ENCODE results near the gene CAMK2A. TPM values are rescaled to one million over a fixed set of nuclear protein-coding genes. Genes with fewer than 3 reads are reported as not detected.

CAMK2A gene
- total and polyA plus RNA-seq, 2 experiments from 2014 or later, result 11.8 to 47.7 TPM

DNA sequence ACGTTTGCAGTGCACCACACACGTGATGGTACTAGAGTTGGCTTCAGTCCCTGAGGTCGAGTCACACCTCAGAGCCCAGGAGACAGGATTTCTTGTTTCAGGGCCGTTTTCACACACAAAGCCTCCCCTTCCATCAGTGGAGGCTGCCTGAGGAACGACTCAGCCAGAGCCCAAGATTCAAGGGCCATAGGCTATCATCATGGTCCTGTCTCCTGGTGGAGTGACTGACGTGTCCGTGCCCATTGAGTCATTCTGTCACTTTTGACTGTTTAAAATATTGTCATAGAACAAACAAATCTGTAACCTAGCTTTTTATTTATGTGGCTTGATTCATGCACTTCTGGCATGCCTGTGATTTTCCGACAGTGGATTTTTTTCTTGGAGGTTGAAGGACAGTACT lies 28.3 kb downstream of the CAMK2A start:
- Histone ChIP-seq H3K27ac (no peak overlapping the region), H3K36me3 (no peaks in the 10 kb centered on the region), H3K4me3 (no peak overlapping the region), H3K4me1 (ENCODE audit: low read depth) (peaks cover 24% of the 10 kb centered on the region), H3K27me3 (no peaks in the 10 kb centered on the region), H3K9me3 (ENCODE audit: low read depth) (no peaks in the 10 kb centered on the region)
- DNase-seq (ENCODE audit: low read depth in 1 of 2, low spot score in 1 of 2), result no peak
- TF ChIP-seq, protein P1, sequence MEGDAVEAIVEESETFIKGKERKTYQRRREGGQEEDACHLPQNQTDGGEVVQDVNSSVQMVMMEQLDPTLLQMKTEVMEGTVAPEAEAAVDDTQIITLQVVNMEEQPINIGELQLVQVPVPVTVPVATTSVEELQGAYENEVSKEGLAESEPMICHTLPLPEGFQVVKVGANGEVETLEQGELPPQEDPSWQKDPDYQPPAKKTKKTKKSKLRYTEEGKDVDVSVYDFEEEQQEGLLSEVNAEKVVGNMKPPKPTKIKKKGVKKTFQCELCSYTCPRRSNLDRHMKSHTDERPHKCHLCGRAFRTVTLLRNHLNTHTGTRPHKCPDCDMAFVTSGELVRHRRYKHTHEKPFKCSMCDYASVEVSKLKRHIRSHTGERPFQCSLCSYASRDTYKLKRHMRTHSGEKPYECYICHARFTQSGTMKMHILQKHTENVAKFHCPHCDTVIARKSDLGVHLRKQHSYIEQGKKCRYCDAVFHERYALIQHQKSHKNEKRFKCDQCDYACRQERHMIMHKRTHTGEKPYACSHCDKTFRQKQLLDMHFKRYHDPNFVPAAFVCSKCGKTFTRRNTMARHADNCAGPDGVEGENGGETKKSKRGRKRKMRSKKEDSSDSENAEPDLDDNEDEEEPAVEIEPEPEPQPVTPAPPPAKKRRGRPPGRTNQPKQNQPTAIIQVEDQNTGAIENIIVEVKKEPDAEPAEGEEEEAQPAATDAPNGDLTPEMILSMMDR (IDR thresholded peaks at IDR 0.05; ENCODE audit: low read depth, low read length), result no peak

DNA sequence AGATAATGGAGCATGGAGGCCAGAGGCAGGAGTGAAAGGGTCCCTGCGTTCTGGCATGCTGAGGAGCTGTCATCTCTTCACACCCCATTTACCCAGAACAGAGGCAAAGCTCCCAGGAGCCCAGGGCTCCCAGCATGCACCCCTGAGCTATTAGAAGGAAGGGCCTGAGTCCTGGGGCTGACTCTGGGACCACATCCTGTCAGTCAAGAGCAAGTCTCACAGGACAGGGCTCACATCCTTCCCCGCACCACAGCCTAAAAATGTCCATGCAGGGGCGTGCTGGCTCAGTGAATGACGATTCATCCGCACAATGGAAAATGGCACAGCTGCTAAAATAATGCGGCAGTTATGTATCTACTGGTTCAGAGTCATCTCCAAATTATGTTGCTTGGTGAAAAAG lies 31.4 kb downstream of the CAMK2A start:
- Histone ChIP-seq H3K9me3 (ENCODE audit: low read depth) (no peaks in the 10 kb centered on the region), H3K4me3 (no peak overlapping the region), H3K36me3 (no peaks in the 10 kb centered on the region), H3K4me1 (ENCODE audit: low read depth) (peaks cover 32% of the 10 kb centered on the region), H3K27me3 (no peaks in the 10 kb centered on the region), H3K27ac (peak overlapping the region; percentile 22)
- TF ChIP-seq, protein P1 (IDR thresholded peaks at IDR 0.05; ENCODE audit: low read depth, low read length), result no peak
- no peak for DNase-seq (ENCODE audit: low read depth in 1 of 2, low spot score in 1 of 2)

DNA sequence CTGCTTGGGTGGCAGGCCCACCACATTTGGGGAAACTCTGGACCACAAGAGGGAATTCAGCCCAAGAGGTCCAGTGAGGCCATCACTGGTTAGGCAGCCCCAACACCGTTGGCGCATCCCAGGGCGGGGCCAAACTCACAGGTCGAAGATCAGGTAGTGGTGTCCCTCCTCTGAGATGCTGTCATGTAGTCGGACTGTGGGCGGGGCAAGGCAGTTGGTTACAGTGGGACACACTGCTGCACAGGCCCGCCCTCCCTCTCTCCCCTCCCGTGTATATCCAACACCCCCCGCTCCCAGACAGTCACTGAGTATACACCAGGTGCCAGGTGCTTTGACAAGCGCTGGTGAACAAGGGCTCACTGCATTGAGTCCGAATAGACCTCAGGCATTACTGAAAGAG lies 32.1 kb downstream of the CAMK2A start:
- TF ChIP-seq, protein P1 (IDR thresholded peaks at IDR 0.05; ENCODE audit: low read depth, low read length), result no peak
- Histone ChIP-seq H3K4me3 (no peak overlapping the region), H3K9me3 (ENCODE audit: low read depth) (no peaks in the 10 kb centered on the region), H3K36me3 (no peaks in the 10 kb centered on the region), H3K27ac (no peak overlapping the region), H3K4me1 (ENCODE audit: low read depth) (peaks cover 38% of the 10 kb centered on the region), H3K27me3 (no peaks in the 10 kb centered on the region)
- no peak for DNase-seq (ENCODE audit: low read depth in 1 of 2, low spot score in 1 of 2)

DNA sequence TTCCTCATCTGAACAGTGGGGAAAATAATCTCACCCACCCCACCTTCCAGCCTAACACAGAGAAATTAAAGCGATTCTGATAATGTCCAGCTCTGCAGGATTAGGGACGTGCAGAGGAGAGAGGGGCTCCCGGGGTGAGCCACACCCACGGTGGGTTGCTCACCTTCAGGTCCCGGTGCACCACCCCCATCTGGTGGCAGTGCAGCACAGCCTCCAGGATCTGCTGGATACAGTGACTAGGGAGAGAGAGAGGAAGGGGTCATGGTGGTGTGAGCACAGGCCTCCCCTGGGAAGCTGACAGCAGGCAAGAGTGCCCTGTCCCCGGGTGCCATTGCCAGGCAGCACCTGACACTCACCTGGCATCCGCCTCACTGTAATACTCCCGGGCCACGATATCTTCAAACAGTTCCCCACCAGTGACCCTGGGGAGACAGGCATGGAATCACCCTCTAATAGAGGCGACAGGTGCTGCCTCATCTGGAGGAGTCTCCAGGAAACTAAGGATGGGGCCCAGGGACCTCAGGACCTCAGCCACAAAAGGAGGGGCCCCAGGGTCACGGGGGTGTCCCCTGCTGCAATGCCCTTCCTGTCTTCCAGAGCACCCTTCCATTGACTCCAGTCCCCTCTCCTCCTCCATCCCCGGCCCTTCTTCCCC lies 33.0 kb downstream of the CAMK2A start:
- TF ChIP-seq, protein P1 (IDR thresholded peaks at IDR 0.05; ENCODE audit: low read depth, low read length), result no peak
- Histone ChIP-seq H3K36me3 (no peaks in the 10 kb centered on the region), H3K4me1 (ENCODE audit: low read depth) (peaks cover 47% of the 10 kb centered on the region), H3K9me3 (ENCODE audit: low read depth) (no peaks in the 10 kb centered on the region), H3K27me3 (no peaks in the 10 kb centered on the region), H3K27ac (no peak overlapping the region), H3K4me3 (no peak overlapping the region)
- DNase-seq (ENCODE audit: low read depth in 1 of 2, low spot score in 1 of 2), result peak in 1 of 2 donors; percentile 60

DNA sequence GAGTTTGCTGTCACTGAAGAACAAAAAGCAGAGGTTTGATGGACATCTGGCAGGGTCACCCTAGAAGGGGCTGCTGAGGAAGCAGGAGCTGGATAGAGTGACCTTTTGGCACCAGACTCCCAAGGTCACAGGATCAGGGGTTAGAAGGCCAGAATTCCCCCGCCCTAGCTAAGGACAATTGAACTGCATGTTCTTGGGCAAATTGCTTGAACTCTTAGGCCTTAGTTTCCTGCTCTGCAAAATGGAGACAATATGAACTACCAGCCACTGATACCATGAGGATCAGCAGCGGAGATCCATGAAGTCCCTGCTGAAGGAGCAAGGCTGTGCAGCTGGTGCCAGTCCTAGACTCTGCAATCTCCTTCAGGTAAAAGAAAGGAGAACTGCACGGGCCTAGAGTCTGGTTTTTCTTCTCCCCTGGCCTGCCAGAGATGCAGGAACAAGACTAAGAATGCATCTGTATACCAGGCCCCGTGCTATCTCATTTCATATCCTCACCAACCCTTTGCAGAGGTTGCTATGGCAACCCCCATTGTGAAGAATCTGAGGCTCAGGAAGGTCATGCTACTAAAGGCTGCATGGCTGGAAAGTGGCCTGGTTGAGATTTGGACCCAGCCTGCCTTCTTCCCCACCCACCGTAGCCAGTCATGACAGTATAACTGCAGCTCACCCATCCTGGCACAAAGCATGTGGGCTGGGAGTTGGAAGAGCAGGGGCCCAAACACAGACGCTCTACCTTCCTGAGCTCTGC lies 33.7 kb downstream of the CAMK2A start:
- Histone ChIP-seq H3K9me3 (ENCODE audit: low read depth) (no peaks in the 10 kb centered on the region), H3K36me3 (no peaks in the 10 kb centered on the region), H3K4me3 (no peak overlapping the region), H3K27me3 (no peaks in the 10 kb centered on the region), H3K4me1 (ENCODE audit: low read depth) (peaks cover 47% of the 10 kb centered on the region), H3K27ac (peak overlapping the region; percentile 89)
- TF ChIP-seq, protein P1 (IDR thresholded peaks at IDR 0.05; ENCODE audit: low read depth, low read length), result no peak
- DNase-seq (ENCODE audit: low read depth in 1 of 2, low spot score in 1 of 2), result peak; percentile 38 to 43

Measured in cardiac muscle cell (in vitro differentiated cells and primary cell).